HG02642 (cell line): ENCODE measurements around the gene KATNIP.

Source experiments
- ATAC-seq: cut with Tn5 transposase; IDR thresholded peaks from one replicate; pipeline ENCODE4 v1.9.1; 2021; ENCODE audit warnings: mild to moderate bottlenecking; ENCODE audit not compliant: unreplicated experiment, poor library complexity

Gene KATNIP

GRCh38 chr16:27549746-27550581, at the start of gene KATNIP, which contains the start of gene GTF3C1:
KATNIP (plus strand) TSS chr16:27550144; CDS start chr16:27550171, 27 bp downstream.
GTF3C1 (minus strand) TSS chr16:27549913; CDS start chr16:27549890, 23 bp downstream.
- ATAC-seq: peak; percentile 97

- ATAC-seq: no peak
Observed at GRCh38 chr16:27500801-27501200, 49.1 kb upstream of the KATNIP start.

GRCh38 chr16:27503662-27504061, 46.3 kb upstream of the KATNIP start:
- no peak for ATAC-seq

GRCh38 chr16:27505297-27506236, 44.4 kb upstream of the KATNIP start:
- ATAC-seq: no peak

GRCh38 chr16:27506771-27507170, 43.2 kb upstream of the KATNIP start:
- no peak for ATAC-seq

- no peak for ATAC-seq
Observed at GRCh38 chr16:27508476-27508875, 41.5 kb upstream of the KATNIP start.

- no peak for ATAC-seq
Observed at GRCh38 chr16:27511657-27512448, 38.1 kb upstream of the KATNIP start.

- ATAC-seq: no peak
Observed at GRCh38 chr16:27514806-27515205, 35.1 kb upstream of the KATNIP start.

- ATAC-seq: peak; percentile 58
Observed at GRCh38 chr16:27515874-27516353, 34.0 kb upstream of the KATNIP start.

- ATAC-seq: no peak
Observed at GRCh38 chr16:27516365-27516764, 33.6 kb upstream of the KATNIP start.

GRCh38 chr16:27517664-27518063, 32.3 kb upstream of the KATNIP start:
- ATAC-seq: no peak

GRCh38 chr16:27518226-27518625, 31.7 kb upstream of the KATNIP start:
- no peak for ATAC-seq

- ATAC-seq: no peak
Observed at GRCh38 chr16:27520982-27521673, 28.8 kb upstream of the KATNIP start.

- ATAC-seq: no peak
Observed at GRCh38 chr16:27522173-27522707, 27.7 kb upstream of the KATNIP start.

- no peak for ATAC-seq
Observed at GRCh38 chr16:27526180-27526579, 23.8 kb upstream of the KATNIP start.

- ATAC-seq: no peak
Observed at GRCh38 chr16:27528294-27528693, 21.6 kb upstream of the KATNIP start.

- no peak for ATAC-seq
Observed at GRCh38 chr16:27529962-27530361, 20.0 kb upstream of the KATNIP start.

GRCh38 chr16:27531186-27531585, 18.8 kb upstream of the KATNIP start:
- ATAC-seq: no peak
